Liver (tissue), 9 donors: Measurements from ENCODE around the gene PLPP3. TPM values are rescaled to one million over a fixed set of nuclear protein-coding genes. Genes with fewer than 3 reads are reported as not detected.

Experiments
- DNase-seq: peaks from one replicate; pipeline ENCODE4 v3.0.0-alpha.2; 2017; ENCODE audit warnings: low spot score
- H3K27ac ChIP-seq, 2 donors: one replicate each; pipeline ENCODE4 v1.7.0; 2013; ENCODE audit warnings: inconsistent platforms in 2 of 2, low read length in 2 of 2, control low read depth in 1 of 2, low read depth in 1 of 2, mild to moderate bottlenecking in 1 of 2
- H3K27me3 ChIP-seq, 4 donors: one replicate each; pipeline versions ENCODE4 v1.6.1 to v1.7.0; 2013; ENCODE audit warnings: low read length in 3 of 4, inconsistent platforms in 1 of 4, mild to moderate bottlenecking in 1 of 4, moderate library complexity in 1 of 4; ENCODE audit not compliant: control insufficient read depth in 4 of 4, insufficient read depth in 4 of 4
- H3K36me3 ChIP-seq, 4 donors: one replicate each; pipeline versions ENCODE4 v1.6.1 to v1.7.0; 2013; ENCODE audit warnings: low read length in 3 of 4, mild to moderate bottlenecking in 3 of 4, low read depth in 1 of 4, moderate library complexity in 1 of 4; ENCODE audit not compliant: control insufficient read depth in 4 of 4, insufficient read depth in 3 of 4
- H3K4me1 ChIP-seq, 4 donors: one replicate each; pipeline versions ENCODE4 v1.6.1 to v1.7.0; 2013; ENCODE audit warnings: low read length in 3 of 4, mild to moderate bottlenecking in 3 of 4, moderate library complexity in 1 of 4; ENCODE audit not compliant: control insufficient read depth in 4 of 4, insufficient read depth in 4 of 4
- H3K4me3 ChIP-seq, 3 donors: one replicate each; pipeline versions ENCODE4 v1.6.1 to v1.7.0; 2013; ENCODE audit warnings: low read length in 3 of 3, control low read depth in 1 of 3, low read depth in 1 of 3, mild to moderate bottlenecking in 1 of 3
- H3K9ac ChIP-seq, 2 donors: one replicate each; pipeline ENCODE4 v1.7.0; 2013; ENCODE audit warnings: low read length in 2 of 2, mild to moderate bottlenecking in 2 of 2, moderate library complexity in 2 of 2, control low read depth in 1 of 2, low read depth in 1 of 2
- H3K9me3 ChIP-seq, 4 donors: one replicate each; pipeline versions ENCODE4 v1.6.1 to v1.7.0; 2013; ENCODE audit warnings: low read length in 3 of 4; ENCODE audit not compliant: control insufficient read depth in 4 of 4
- CTCF ChIP-seq: fragments of 150-350 bp; IDR thresholded peaks from 2 replicates; pipeline ENCODE4 v1.5.1; 2017; ENCODE audit warnings: improper control_type of control experiment, low read depth, low read length; ENCODE audit not compliant: missing input control
- EGR1 ChIP-seq, 2 donors: IDR thresholded peaks; 2 replicates each; pipeline ENCODE4 v1.6.1; 2016 to 2018; ENCODE audit warnings: antibody characterized with exemption in 2 of 2, low read depth in 2 of 2
- FOXA1 ChIP-seq: IDR thresholded peaks from 2 replicates; pipeline ENCODE4 v1.6.1; 2016; ENCODE audit warnings: antibody characterized with exemption
- FOXA2 ChIP-seq: IDR thresholded peaks from 2 replicates; pipeline ENCODE4 v1.6.1; 2016; ENCODE audit warnings: antibody characterized with exemption
- GABPA ChIP-seq, 2 donors: IDR thresholded peaks in 1 of 2; conservative IDR thresholded peaks in 1 of 2; 2 replicates each; pipeline ENCODE4 v1.6.1; 2016; ENCODE audit warnings: antibody characterized with exemption in 2 of 2, mild to moderate bottlenecking in 1 of 2, moderate library complexity in 1 of 2
- HNF4A ChIP-seq, 2 donors: conservative IDR thresholded peaks; 2 replicates each; pipeline ENCODE4 v1.6.1; 2016; ENCODE audit warnings: antibody characterized with exemption in 2 of 2, mild to moderate bottlenecking in 2 of 2
- HNF4G ChIP-seq: IDR thresholded peaks from 2 replicates; pipeline ENCODE4 v1.6.1; 2016; ENCODE audit warnings: antibody characterized with exemption
- JUND ChIP-seq, 2 donors: IDR thresholded peaks; 2 replicates each; pipeline ENCODE4 v1.6.1; 2016; ENCODE audit warnings: antibody characterized with exemption in 2 of 2
- MAX ChIP-seq: IDR thresholded peaks from 2 replicates; pipeline ENCODE4 v1.6.1; 2016; ENCODE audit warnings: antibody characterized with exemption
- NR2F2 ChIP-seq: IDR thresholded peaks from 2 replicates; pipeline ENCODE4 v1.6.1; 2016; ENCODE audit warnings: antibody characterized with exemption
- RAD21 ChIP-seq, 2 donors: IDR thresholded peaks; 2 replicates each; pipeline ENCODE4 v1.6.1; 2016; ENCODE audit warnings: antibody characterized with exemption in 2 of 2, mild to moderate bottlenecking in 2 of 2
- RXRA ChIP-seq, 2 donors: IDR thresholded peaks; 2 replicates each; pipeline ENCODE4 v1.6.1; 2017 to 2018; ENCODE audit warnings: antibody characterized with exemption in 2 of 2, mild to moderate bottlenecking in 1 of 2
- SP1 ChIP-seq: IDR thresholded peaks from 2 replicates; pipeline ENCODE4 v1.6.1; 2018; ENCODE audit warnings: antibody characterized with exemption, mild to moderate bottlenecking
- TAF1 ChIP-seq: conservative IDR thresholded peaks from 2 replicates; pipeline ENCODE4 v1.6.1; 2016; ENCODE audit warnings: antibody characterized with exemption, mild to moderate bottlenecking
- YY1 ChIP-seq: IDR thresholded peaks from 2 replicates; pipeline ENCODE4 v1.6.1; 2016; ENCODE audit warnings: antibody characterized with exemption, mild to moderate bottlenecking
- WGBS: extraction: QIAGEN DNeasy Blood & Tissue Kit; methylation state at CpG from one replicate; pipeline ENCODE4 v1.1.7; 2013; 5-methylcytosine and 5-hydroxymethylcytosine counted together
- polyA plus RNA-seq, 2 donors: library from polyadenylated mRNA; stranded (reverse) in 1 of 2; unstranded in 1 of 2; fragments of 200-250 nt in 1 of 2; fragments of >200 nt in 1 of 2; fragmentation: Nextera tagmentation in 1 of 2; extraction: Ambion mirVana in 1 of 2; gene quantifications; one replicate each; pipeline versions ENCODE4 v1.2.1 to v1.2.3, GENCODE V29; 2013 to 2015
- total RNA-seq, 2 donors: library from RNA; depleted of rRNA; stranded (reverse); fragments of >200 nt; gene quantifications; one replicate each; pipeline ENCODE4 v1.2.3, GENCODE V29; 2014
- TF ChIP-seq, protein P1 (sequence below): IDR thresholded peaks from 2 replicates; pipeline ENCODE4 v1.6.1; 2016; ENCODE audit warnings: antibody characterized with exemption
- TF ChIP-seq, protein P2 (sequence below): IDR thresholded peaks from 2 replicates; pipeline ENCODE4 v1.6.1; 2016; ENCODE audit warnings: antibody characterized with exemption
- TF ChIP-seq, protein P3 (sequence below): IDR thresholded peaks from 2 replicates; pipeline ENCODE4 v1.6.1; 2016; ENCODE audit warnings: antibody characterized with exemption, mild to moderate bottlenecking
- donor health status: healthy.
- donor health status: healthy.
- donor health status: healthy.
- donor health status: healthy.
- donor health status: healthy.

Gene PLPP3
- total and polyA plus RNA-seq, 4 donors, result 46.1 to 91.2 (median 67.6) TPM

DNA sequence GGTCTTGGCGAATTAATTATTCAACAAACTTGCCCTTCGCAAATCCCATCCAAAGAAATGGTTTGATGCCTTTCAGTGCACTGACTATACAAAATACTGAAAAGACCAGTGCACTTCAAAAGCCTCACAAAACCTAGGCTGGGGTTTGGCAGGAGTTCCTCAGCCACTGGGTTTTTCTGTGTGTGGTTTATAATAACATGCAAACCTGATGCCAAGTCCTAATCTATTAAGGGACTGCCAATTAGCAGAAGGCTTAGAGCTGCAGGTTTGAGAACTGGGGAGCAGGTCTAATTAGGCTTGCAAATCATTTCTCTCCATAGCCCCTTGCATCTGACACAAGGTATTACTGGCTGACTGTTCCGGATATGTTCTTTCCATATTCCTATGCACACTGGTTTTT is 27.7 kb downstream of the PLPP3 start:
- DNase-seq, result no peak
- Histone ChIP-seq H3K27ac (no peak overlapping the region), H3K36me3 (peaks cover 0 to 2% (median under 1%) of the 10 kb centered on the region in 4 donors), H3K27me3 (no peaks in the 10 kb centered on the region), H3K9me3 (no peaks in the 10 kb centered on the region), H3K9ac (no peak overlapping the region), H3K4me1 (peaks cover 14 to 76% (median 70%) of the 10 kb centered on the region in 4 donors), H3K4me3 (no peak overlapping the region)
- 85% methylated on average over 3 of the region's 3 CpGs for WGBS
- TF ChIP-seq FOXA2 (no peak), GABPA (IDR thresholded peaks at IDR 0.05 in 1 of 2, conservative IDR thresholded peaks at IDR 0.05 in 1 of 2) (no peak), JUND (IDR thresholded peaks at IDR 0.05) (no peak), HNF4G (no peak), TAF1 (no peak), RXRA (IDR thresholded peaks at IDR 0.05) (no peak), SP1 (no peak), RAD21 (IDR thresholded peaks at IDR 0.05) (no peak), HNF4A (conservative IDR thresholded peaks at IDR 0.05) (no peak), MAX (no peak), CTCF (no peak), NR2F2 (no peak), EGR1 (IDR thresholded peaks at IDR 0.05; ENCODE audit: low read depth in 2 of 2) (no peak), FOXA1 (no peak), YY1 (no peak)
- TF ChIP-seq, protein P1, sequence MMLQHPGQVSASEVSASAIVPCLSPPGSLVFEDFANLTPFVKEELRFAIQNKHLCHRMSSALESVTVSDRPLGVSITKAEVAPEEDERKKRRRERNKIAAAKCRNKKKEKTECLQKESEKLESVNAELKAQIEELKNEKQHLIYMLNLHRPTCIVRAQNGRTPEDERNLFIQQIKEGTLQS, result no peak
- TF ChIP-seq, protein P2, sequence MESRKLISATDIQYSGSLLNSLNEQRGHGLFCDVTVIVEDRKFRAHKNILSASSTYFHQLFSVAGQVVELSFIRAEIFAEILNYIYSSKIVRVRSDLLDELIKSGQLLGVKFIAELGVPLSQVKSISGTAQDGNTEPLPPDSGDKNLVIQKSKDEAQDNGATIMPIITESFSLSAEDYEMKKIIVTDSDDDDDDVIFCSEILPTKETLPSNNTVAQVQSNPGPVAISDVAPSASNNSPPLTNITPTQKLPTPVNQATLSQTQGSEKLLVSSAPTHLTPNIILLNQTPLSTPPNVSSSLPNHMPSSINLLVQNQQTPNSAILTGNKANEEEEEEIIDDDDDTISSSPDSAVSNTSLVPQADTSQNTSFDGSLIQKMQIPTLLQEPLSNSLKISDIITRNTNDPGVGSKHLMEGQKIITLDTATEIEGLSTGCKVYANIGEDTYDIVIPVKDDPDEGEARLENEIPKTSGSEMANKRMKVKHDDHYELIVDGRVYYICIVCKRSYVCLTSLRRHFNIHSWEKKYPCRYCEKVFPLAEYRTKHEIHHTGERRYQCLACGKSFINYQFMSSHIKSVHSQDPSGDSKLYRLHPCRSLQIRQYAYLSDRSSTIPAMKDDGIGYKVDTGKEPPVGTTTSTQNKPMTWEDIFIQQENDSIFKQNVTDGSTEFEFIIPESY, result no peak
- TF ChIP-seq, protein P3, sequence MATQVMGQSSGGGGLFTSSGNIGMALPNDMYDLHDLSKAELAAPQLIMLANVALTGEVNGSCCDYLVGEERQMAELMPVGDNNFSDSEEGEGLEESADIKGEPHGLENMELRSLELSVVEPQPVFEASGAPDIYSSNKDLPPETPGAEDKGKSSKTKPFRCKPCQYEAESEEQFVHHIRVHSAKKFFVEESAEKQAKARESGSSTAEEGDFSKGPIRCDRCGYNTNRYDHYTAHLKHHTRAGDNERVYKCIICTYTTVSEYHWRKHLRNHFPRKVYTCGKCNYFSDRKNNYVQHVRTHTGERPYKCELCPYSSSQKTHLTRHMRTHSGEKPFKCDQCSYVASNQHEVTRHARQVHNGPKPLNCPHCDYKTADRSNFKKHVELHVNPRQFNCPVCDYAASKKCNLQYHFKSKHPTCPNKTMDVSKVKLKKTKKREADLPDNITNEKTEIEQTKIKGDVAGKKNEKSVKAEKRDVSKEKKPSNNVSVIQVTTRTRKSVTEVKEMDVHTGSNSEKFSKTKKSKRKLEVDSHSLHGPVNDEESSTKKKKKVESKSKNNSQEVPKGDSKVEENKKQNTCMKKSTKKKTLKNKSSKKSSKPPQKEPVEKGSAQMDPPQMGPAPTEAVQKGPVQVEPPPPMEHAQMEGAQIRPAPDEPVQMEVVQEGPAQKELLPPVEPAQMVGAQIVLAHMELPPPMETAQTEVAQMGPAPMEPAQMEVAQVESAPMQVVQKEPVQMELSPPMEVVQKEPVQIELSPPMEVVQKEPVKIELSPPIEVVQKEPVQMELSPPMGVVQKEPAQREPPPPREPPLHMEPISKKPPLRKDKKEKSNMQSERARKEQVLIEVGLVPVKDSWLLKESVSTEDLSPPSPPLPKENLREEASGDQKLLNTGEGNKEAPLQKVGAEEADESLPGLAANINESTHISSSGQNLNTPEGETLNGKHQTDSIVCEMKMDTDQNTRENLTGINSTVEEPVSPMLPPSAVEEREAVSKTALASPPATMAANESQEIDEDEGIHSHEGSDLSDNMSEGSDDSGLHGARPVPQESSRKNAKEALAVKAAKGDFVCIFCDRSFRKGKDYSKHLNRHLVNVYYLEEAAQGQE, result no peak
